IMR-90 (cell line): ENCODE results near the gene ZMYND10. TPM values are rescaled to one million over a fixed set of nuclear protein-coding genes. Genes with fewer than 3 reads are reported as not detected.

ENCODE experiments used
- ATAC-seq: fragments of 200-7000 bp; cut with Tn5 transposase; 2 replicates; pipeline ENCODE4 v1.9.1; 2020; ENCODE audit warnings: low read depth, mild to moderate bottlenecking, moderate library complexity
- BruUV-seq: library from RNA; stranded (reverse); fragments of 400-500 nt; replicated peaks from 2 replicates; lab custom pipeline; 2021; lab: Mats Ljungman, UMichigan
- CTCF ChIA-PET: fragments of 300-600 bp; formaldehyde crosslinking; extraction: SDS; loops from one replicate; lab custom pipeline; 2021; ENCODE audit warnings: antibody characterized with exemption; lab: Yijun Ruan, JAX
- POLR2A ChIA-PET: fragments of 300-600 bp; sonication (Branson Sonifier 250); formaldehyde crosslinking; loops from one replicate; lab custom pipeline; 2022; ENCODE audit warnings: antibody characterized with exemption; ENCODE audit not compliant: unreplicated experiment; lab: Charles Lee
- DNase-seq: peaks from one replicate; pipeline ENCODE4 v3.0.0; 2013
- H2AFZ ChIP-seq: replicated peaks from 2 replicates; pipeline ENCODE3; 2013; ENCODE audit warnings: low read length, mild to moderate bottlenecking; ENCODE audit not compliant: poor library complexity
- H2AK5ac ChIP-seq: 2 replicates; pipeline ENCODE4 v1.6.1; 2013; ENCODE audit warnings: low read depth, low read length, inconsistent platforms
- H2AK9ac ChIP-seq: replicated peaks from 2 replicates; pipeline ENCODE3; 2013; ENCODE audit warnings: mild to moderate bottlenecking, low read depth, low read length, moderate library complexity; ENCODE audit not compliant: poor library complexity
- H2BK120ac ChIP-seq: 2 replicates; pipeline ENCODE4 v1.6.1; 2013; ENCODE audit warnings: low read depth, low read length, inconsistent platforms
- H2BK15ac ChIP-seq: 3 replicates; pipeline ENCODE4 v1.6.1; 2013; ENCODE audit warnings: low read depth, low read length, inconsistent platforms
- H2BK20ac ChIP-seq: 2 replicates; pipeline ENCODE4 v1.6.1; 2013; ENCODE audit warnings: low read depth, mild to moderate bottlenecking, inconsistent platforms, low read length, moderate library complexity
- H2BK5ac ChIP-seq: 2 replicates; pipeline ENCODE4 v1.6.1; 2013; ENCODE audit warnings: mild to moderate bottlenecking, low read depth, low read length, inconsistent platforms; ENCODE audit not compliant: poor library complexity, severe bottlenecking
- H3K14ac ChIP-seq: replicated peaks from 2 replicates; pipeline ENCODE4 v1.6.1; 2013; ENCODE audit warnings: low read depth, low read length, inconsistent platforms
- H3K18ac ChIP-seq: 2 replicates; pipeline ENCODE4 v1.6.1; 2013; ENCODE audit warnings: low read depth, low read length, control low read depth
- H3K23ac ChIP-seq: 2 replicates; pipeline ENCODE4 v1.6.1; 2013; ENCODE audit warnings: low read depth, low read length, inconsistent platforms
- H3K27ac ChIP-seq: 2 replicates; pipeline ENCODE4 v1.5.1; 2013; ENCODE audit warnings: mild to moderate bottlenecking, control low read depth, low read length; ENCODE audit not compliant: insufficient read depth
- H3K27me3 ChIP-seq: 2 replicates; pipeline ENCODE4 v1.6.1; 2013; ENCODE audit warnings: low read length; ENCODE audit not compliant: control insufficient read depth, insufficient read depth
- H3K36me3 ChIP-seq: 2 replicates; pipeline ENCODE4 v1.6.1; 2013; ENCODE audit warnings: low read length, mixed read lengths; ENCODE audit not compliant: control insufficient read depth, insufficient read depth
- H3K4ac ChIP-seq: 2 replicates; pipeline ENCODE4 v1.6.1; 2013; ENCODE audit warnings: low read depth, low read length, inconsistent platforms
- H3K4me1 ChIP-seq: 2 replicates; pipeline ENCODE4 v1.6.1; 2013; ENCODE audit warnings: low read length, mixed read lengths; ENCODE audit not compliant: control insufficient read depth, insufficient read depth
- H3K4me2 ChIP-seq: 2 replicates; pipeline ENCODE4 v1.6.1; 2013; ENCODE audit warnings: low read depth, mild to moderate bottlenecking, control low read depth, low read length, moderate library complexity
- H3K4me3 ChIP-seq: 2 replicates; pipeline ENCODE4 v1.5.1; 2013; ENCODE audit warnings: low read depth, mild to moderate bottlenecking, control low read depth, low read length, moderate library complexity; ENCODE audit not compliant: insufficient read depth
- H3K56ac ChIP-seq: 2 replicates; pipeline ENCODE4 v1.6.1; 2013; ENCODE audit warnings: low read length, inconsistent platforms; ENCODE audit not compliant: insufficient read depth; ENCODE audit errors: extremely low read depth
- H3K79me1 ChIP-seq, 2 experiments: 2 replicates each; pipeline ENCODE4 v1.6.1; 2013; ENCODE audit warnings: low read length in 2 of 2, inconsistent platforms in 1 of 2, low read depth in 1 of 2
- H3K9ac ChIP-seq: 2 replicates; pipeline ENCODE4 v1.6.1; 2013; ENCODE audit warnings: low read depth, low read length, control low read depth
- H3K9me1 ChIP-seq: 2 replicates; pipeline ENCODE4 v1.6.1; 2013; ENCODE audit warnings: low read length, inconsistent platforms; ENCODE audit not compliant: insufficient read depth
- H3K9me3 ChIP-seq: 2 replicates; pipeline ENCODE4 v1.6.1; 2013; ENCODE audit warnings: low read length; ENCODE audit not compliant: control insufficient read depth, insufficient read depth
- H4K20me1 ChIP-seq: 2 replicates; pipeline ENCODE4 v1.6.1; 2013; ENCODE audit warnings: low read length, inconsistent platforms; ENCODE audit not compliant: insufficient read depth
- H4K5ac ChIP-seq: 2 replicates; pipeline ENCODE4 v1.6.1; 2013; ENCODE audit warnings: mild to moderate bottlenecking, low read depth, low read length, control low read depth
- H4K8ac ChIP-seq, 2 experiments: 2 replicates each; pipeline ENCODE4 v1.6.1; 2013; ENCODE audit warnings: low read depth in 2 of 2, low read length in 2 of 2, control low read depth in 1 of 2, inconsistent platforms in 1 of 2
- H4K91ac ChIP-seq: 2 replicates; pipeline ENCODE4 v1.6.1; 2013; ENCODE audit warnings: low read depth, low read length, inconsistent platforms; ENCODE audit not compliant: insufficient read depth
- BHLHE40 ChIP-seq: fragments of 150-350 bp; IDR thresholded peaks from 2 replicates; pipeline ENCODE4 v1.6.1; 2016; ENCODE audit warnings: mild to moderate bottlenecking, low read depth, low read length
- NFE2L2 ChIP-seq: fragments of 150-350 bp; IDR thresholded peaks from 2 replicates; pipeline ENCODE4 v1.6.1; 2016; ENCODE audit warnings: low read depth, mild to moderate bottlenecking, low read length
- RFX5 ChIP-seq: IDR thresholded peaks from 2 replicates; pipeline ENCODE4 v1.8.0; 2012; ENCODE audit warnings: low read depth, mild to moderate bottlenecking, low read length, moderate library complexity
- WGBS, 2 experiments: methylation state at CpG; one replicate each; pipeline versions ENCODE4 v1.1.5 to v1.1.7; 2013; ENCODE audit warnings: missing lambda C conversion rate in 2 of 2; ENCODE audit not compliant: insufficient read length in 1 of 2; ENCODE audit errors: extremely low coverage in 2 of 2; 5-methylcytosine and 5-hydroxymethylcytosine counted together
- dilution Hi-C: fragments of 300-500 bp; cut with HindIII; formaldehyde crosslinking; loops from one replicate; pipeline ENCODE4 v1.14.3; 2018; ENCODE audit warnings: low sequenced_read_pairs; ENCODE audit not compliant: unreplicated experiment
- in situ Hi-C: fragments of 300-500 bp; cut with MboI; formaldehyde crosslinking; loops from 3 replicates; pipeline ENCODE4 v1.14.3; 2019; ENCODE audit warnings: low sequenced_read_pairs, inconsistent platforms, mixed read lengths
- intact Hi-C: fragments of 100-400 bp; cut with micrococcal nuclease; formaldehyde crosslinking; loops from 2 replicates; pipeline ENCODE4 v1.10.0; 2022
- polyA plus RNA-seq, 3 experiments: library from polyadenylated mRNA; depleted of rRNA; stranded (reverse); fragments of >200 nt; gene quantifications; 2 replicates each; pipeline ENCODE4 v1.2.3, GENCODE V29; 2012; ENCODE audit warnings: low replicate concordance in 1 of 3
- total RNA-seq: library from RNA; depleted of rRNA; stranded (reverse); fragments of >200 nt; gene quantifications from 2 replicates; pipeline ENCODE4 v1.2.3, GENCODE V29; 2012
- TF ChIP-seq, protein P1 (sequence below): fragments of 150-350 bp; IDR thresholded peaks from 2 replicates; pipeline ENCODE4 v1.6.1; 2017; ENCODE audit warnings: mild to moderate bottlenecking, antibody characterized with exemption, low read length, low read depth
- TF ChIP-seq, protein P2 (sequence below): conservative IDR thresholded peaks from 2 replicates; pipeline ENCODE4 v1.5.1; 2012; ENCODE audit warnings: mild to moderate bottlenecking, low read depth, low read length, improper control_type of control experiment

ZMYND10 gene
- total and polyA plus RNA-seq, 2 of the 4 experiments (the other 2 are of a cell fraction) = 1.1 to 1.4 TPM

DNA sequence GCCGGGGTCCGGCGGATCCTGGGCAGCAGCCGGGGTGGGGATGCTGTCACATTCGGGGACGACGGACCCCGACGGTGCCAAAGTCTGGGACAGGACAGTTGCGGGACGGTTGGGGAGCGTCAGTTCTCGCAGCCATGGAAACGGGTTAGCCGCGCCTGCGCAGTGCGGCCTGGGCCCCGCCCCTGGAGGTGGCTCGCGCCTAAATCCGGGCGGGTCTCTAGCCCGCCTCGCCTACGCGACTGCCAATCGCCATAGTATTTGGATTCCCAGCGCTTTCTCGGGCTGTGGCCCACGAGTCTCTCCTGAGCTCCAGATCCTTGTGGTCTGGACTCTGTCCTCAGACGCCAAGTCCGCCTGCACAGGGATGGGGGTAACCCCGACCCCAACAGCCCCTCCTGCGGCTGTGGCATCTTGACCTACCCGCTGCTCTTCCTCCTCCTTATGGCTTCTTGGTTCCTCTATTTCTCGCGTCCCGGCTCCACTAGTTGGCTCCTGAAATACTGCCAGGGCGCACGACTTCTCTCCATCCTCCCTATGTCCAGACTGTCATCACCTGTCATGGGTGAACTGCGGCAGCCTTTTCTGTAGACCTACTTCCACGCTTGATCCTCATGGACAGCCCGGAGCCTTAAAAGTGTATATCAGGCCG is at the start of gene ZMYND10 (continued):
- TF ChIP-seq BHLHE40 (no peak), NFE2L2 (no peak)
- TF ChIP-seq, protein P1, sequence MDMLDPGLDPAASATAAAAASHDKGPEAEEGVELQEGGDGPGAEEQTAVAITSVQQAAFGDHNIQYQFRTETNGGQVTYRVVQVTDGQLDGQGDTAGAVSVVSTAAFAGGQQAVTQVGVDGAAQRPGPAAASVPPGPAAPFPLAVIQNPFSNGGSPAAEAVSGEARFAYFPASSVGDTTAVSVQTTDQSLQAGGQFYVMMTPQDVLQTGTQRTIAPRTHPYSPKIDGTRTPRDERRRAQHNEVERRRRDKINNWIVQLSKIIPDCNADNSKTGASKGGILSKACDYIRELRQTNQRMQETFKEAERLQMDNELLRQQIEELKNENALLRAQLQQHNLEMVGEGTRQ = no peak

DNA sequence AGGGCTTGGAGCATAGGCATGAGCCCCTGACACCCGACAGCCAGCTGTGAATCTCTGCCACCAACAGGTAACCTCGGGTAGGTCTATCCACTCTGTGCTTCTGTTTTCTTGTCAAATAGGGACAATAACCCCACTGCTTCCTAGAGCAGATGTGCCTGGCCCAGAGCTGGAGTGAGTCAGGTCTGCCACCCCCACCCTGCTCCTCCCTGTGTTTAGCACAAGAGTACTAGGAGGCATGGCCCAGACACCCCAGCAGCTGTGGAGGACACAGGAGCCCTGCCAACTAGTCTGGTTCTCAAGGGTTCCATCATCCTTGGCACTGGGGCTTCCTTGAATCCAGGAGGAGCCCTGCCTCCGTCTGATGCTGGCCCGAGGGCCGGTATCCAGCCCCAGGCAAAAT is 47.5 kb upstream of the ZMYND10 start:
- Histone ChIP-seq H3K27me3 (peaks cover 55% of the 10 kb centered on the region), H4K5ac (no peak overlapping the region), H3K18ac (no peak overlapping the region), H3K56ac (no peak overlapping the region), H2BK15ac (no peak overlapping the region), H2AK5ac (no peak overlapping the region), H2AK9ac (no peak overlapping the region), H3K9me3 (no peaks in the 10 kb centered on the region), H3K9ac (no peak overlapping the region), H3K79me1 (no peaks in the 10 kb centered on the region), H3K27ac (no peak overlapping the region), H2BK5ac (no peak overlapping the region), H4K91ac (no peak overlapping the region), H2BK120ac (no peak overlapping the region), H4K8ac (no peak overlapping the region), H3K4me2 (no peak overlapping the region), H2BK20ac (no peak overlapping the region), H4K20me1 (no peaks in the 10 kb centered on the region), H3K36me3 (no peaks in the 10 kb centered on the region), H3K4me3 (no peak overlapping the region), H3K4ac (no peak overlapping the region), H2AFZ (no peak overlapping the region), H3K14ac (no peak overlapping the region), H3K4me1 (no peaks in the 10 kb centered on the region), H3K9me1 (no peaks in the 10 kb centered on the region), H3K23ac (no peak overlapping the region)
- no peak for ATAC-seq
- in situ Hi-C loops = no loop called here
- ChIA-PET CTCF (no interaction called here), POLR2A (no interaction called here)
- WGBS, 2 experiments = 40% methylated on average over 1 of the region's 5 CpGs; no CpG with 5 or more reads in 1 of the 2 experiments
- TF ChIP-seq RFX5 = no peak
- TF ChIP-seq, protein P2, sequence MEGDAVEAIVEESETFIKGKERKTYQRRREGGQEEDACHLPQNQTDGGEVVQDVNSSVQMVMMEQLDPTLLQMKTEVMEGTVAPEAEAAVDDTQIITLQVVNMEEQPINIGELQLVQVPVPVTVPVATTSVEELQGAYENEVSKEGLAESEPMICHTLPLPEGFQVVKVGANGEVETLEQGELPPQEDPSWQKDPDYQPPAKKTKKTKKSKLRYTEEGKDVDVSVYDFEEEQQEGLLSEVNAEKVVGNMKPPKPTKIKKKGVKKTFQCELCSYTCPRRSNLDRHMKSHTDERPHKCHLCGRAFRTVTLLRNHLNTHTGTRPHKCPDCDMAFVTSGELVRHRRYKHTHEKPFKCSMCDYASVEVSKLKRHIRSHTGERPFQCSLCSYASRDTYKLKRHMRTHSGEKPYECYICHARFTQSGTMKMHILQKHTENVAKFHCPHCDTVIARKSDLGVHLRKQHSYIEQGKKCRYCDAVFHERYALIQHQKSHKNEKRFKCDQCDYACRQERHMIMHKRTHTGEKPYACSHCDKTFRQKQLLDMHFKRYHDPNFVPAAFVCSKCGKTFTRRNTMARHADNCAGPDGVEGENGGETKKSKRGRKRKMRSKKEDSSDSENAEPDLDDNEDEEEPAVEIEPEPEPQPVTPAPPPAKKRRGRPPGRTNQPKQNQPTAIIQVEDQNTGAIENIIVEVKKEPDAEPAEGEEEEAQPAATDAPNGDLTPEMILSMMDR = no peak
- no peak for TF ChIP-seq BHLHE40
- no TSS peak for BruUV-seq
- intact Hi-C loops = no loop called here
- dilution Hi-C loops = no loop called here
- no peak for DNase-seq
